Vagina (tissue), 2 donors: ENCODE measurements around the gene CTBP2.

ENCODE experiments used
- CTCF ChIP-seq, 3 experiments: fragments of 450-650 bp in 2 of 3; fragments of 200-600 bp in 1 of 3; sonication (generic) in 1 of 3; IDR thresholded peaks; one replicate each; pipeline ENCODE4 v1.5.1; 2017 to 2019; ENCODE audit warnings: antibody characterized with exemption in 3 of 3, mild to moderate bottlenecking in 2 of 3, moderate library complexity in 2 of 3
- POLR2A ChIP-seq, 2 donors: fragments of 450-650 bp; IDR thresholded peaks; one replicate each; pipeline ENCODE4 v1.6.1; 2017; ENCODE audit warnings: antibody characterized with exemption in 2 of 2, mild to moderate bottlenecking in 2 of 2, moderate library complexity in 2 of 2

GRCh38 chr10:125125951-125126735 lies 34.2 kb downstream of the CTBP2 start:
- no peak for TF ChIP-seq CTCF (IDR thresholded peaks at IDR 0.05)
- no peak for TF ChIP-seq POLR2A (IDR thresholded peaks at IDR 0.05)
